22Rv1 (cell line): Measurements from ENCODE around the gene PIAS4.
"Not testable (repeated sequence)": the region's sequence is repeated elsewhere in the genome, so short reads cannot be mapped to it uniquely, and the experiment has no call there.

ENCODE experiments used
- ZFX ChIP-seq: fragments of 450-650 bp; IDR thresholded peaks from 2 replicates; pipeline ENCODE4 v1.6.1; 2017; ENCODE audit warnings: antibody characterized with exemption, borderline replicate concordance
- TF ChIP-seq, protein P1 (sequence below): fragments of 450-650 bp; IDR thresholded peaks from 2 replicates; pipeline ENCODE4 v1.5.1; 2017; ENCODE audit warnings: mild to moderate bottlenecking

DNA sequence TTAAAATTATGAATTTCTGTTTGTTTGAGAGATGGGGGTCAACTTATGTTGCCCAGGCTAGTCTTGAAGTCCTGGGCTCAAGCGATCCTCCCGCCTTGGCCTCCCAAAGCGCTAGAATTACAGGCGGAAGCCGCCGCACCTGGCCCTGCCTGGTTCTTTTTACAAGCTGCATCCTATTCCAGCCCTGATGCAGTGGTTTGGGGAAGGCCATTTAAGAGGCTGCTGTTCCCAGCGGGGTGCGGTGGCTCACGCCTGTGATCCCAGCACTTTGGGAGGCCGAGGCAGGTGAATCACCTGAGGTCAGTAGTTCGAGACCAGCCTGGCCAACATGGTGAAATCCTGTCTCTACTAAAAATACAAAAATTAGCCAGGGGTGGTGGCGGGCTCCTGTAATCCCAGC is 39.6 kb upstream of the PIAS4 start:
- TF ChIP-seq, protein P1, sequence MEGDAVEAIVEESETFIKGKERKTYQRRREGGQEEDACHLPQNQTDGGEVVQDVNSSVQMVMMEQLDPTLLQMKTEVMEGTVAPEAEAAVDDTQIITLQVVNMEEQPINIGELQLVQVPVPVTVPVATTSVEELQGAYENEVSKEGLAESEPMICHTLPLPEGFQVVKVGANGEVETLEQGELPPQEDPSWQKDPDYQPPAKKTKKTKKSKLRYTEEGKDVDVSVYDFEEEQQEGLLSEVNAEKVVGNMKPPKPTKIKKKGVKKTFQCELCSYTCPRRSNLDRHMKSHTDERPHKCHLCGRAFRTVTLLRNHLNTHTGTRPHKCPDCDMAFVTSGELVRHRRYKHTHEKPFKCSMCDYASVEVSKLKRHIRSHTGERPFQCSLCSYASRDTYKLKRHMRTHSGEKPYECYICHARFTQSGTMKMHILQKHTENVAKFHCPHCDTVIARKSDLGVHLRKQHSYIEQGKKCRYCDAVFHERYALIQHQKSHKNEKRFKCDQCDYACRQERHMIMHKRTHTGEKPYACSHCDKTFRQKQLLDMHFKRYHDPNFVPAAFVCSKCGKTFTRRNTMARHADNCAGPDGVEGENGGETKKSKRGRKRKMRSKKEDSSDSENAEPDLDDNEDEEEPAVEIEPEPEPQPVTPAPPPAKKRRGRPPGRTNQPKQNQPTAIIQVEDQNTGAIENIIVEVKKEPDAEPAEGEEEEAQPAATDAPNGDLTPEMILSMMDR: not testable (repeated sequence)
- TF ChIP-seq ZFX: not testable (repeated sequence)
